GM19240 (cell line): ENCODE results near the gene MAPRE3.

ENCODE experiments used
- DNase-seq: peaks from one replicate; pipeline ENCODE4 v3.0.0; 2011; ENCODE audit warnings: low spot score; ENCODE audit not compliant: insufficient read length

Gene MAPRE3

DNA sequence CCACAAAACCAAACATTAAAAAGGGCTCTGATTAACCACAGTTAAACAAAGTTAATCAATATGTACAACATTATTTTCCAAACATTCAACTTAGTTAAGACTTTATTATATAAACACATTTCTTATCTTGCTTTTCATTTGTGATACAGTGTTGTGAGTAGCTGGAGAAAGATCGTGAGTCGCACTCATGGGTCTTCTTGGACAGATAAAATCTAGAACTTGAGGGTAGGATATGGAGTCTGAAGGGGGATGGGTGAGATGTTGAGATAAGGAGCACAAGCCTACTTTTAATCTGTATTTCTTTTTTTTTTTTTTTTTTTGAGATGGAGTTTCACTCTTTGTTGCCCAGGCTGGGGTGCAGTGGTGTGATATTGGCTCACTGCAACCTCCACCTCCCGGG is 39.7 kb downstream of the MAPRE3 start:
- DNase-seq: no peak

- DNase-seq: no peak
Observed at GRCh38 chr2:27013738-27014137, 43.3 kb downstream of the MAPRE3 start.

DNA sequence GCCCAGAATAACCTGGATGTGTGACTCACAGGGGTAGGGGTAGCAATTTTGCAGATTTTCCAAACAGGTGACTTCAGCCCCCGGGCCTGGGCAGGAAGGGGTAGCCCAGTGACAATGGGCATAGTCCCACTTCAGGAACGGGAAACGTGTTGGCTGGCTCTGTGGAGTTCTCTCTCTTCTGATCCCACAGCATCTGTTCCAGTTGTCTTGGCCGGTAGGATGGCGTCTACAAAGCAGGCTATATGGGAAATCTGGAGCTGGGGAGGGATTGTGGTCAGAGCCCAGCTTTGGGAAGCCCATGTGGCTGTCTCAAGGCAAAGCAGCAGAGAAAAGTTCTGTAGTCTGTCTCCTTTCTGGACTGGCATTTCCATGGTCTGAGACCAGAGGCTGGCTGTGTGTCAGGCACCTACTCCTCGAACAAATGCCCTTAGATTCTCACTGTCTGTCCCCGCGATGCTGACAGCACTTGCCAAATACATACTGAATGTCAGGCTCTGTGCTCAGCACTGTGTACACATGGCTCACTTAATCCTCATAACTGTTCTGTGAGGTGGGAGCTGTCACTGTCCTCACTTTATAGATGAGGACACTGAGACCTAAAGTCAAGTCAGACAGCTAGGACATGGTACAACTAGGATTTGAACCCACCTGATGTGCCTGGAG is 44.5 kb downstream of the MAPRE3 start:
- DNase-seq: no peak

GRCh38 chr2:27016801-27017325 is 46.4 kb downstream of the MAPRE3 start:
- DNase-seq: peak; percentile 47

- no peak for DNase-seq
Observed at GRCh38 chr2:27018142-27018541, 47.7 kb downstream of the MAPRE3 start.

- DNase-seq: no peak
Observed at GRCh38 chr2:27019459-27019858, 49.0 kb downstream of the MAPRE3 start.

- no peak for DNase-seq
Observed at GRCh38 chr2:27019931-27020855, 49.8 kb downstream of the MAPRE3 start.

GRCh38 chr2:27021253-27022049 is 51.0 kb downstream of the MAPRE3 start:
- no peak for DNase-seq

DNA sequence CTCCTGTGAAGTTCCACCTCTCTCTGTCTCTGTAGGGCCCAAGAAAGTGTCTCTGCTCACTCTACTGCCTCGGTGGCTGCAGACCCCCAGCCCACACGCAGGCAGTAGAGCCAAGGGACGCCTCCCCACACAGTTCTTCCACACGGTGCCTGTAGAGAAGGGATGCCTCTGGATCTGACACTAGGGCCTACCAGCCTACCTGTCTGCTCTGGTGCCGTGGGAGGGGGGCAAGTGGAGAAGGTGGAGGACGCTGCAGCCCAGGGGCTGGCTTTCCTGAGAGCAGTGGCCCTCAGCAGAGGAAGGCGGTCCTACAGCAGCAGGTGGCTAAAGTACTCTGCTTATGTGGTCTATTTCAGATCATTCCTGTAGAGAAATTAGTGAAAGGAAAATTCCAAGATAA is 53.3 kb downstream of the MAPRE3 start:
- no peak for DNase-seq

- no peak for DNase-seq
Observed at GRCh38 chr2:27024188-27024587, 53.8 kb downstream of the MAPRE3 start.

GRCh38 chr2:27024812-27025211 is 54.4 kb downstream of the MAPRE3 start:
- DNase-seq: no peak

GRCh38 chr2:27025281-27025800 is 54.9 kb downstream of the MAPRE3 start:
- no peak for DNase-seq

DNA sequence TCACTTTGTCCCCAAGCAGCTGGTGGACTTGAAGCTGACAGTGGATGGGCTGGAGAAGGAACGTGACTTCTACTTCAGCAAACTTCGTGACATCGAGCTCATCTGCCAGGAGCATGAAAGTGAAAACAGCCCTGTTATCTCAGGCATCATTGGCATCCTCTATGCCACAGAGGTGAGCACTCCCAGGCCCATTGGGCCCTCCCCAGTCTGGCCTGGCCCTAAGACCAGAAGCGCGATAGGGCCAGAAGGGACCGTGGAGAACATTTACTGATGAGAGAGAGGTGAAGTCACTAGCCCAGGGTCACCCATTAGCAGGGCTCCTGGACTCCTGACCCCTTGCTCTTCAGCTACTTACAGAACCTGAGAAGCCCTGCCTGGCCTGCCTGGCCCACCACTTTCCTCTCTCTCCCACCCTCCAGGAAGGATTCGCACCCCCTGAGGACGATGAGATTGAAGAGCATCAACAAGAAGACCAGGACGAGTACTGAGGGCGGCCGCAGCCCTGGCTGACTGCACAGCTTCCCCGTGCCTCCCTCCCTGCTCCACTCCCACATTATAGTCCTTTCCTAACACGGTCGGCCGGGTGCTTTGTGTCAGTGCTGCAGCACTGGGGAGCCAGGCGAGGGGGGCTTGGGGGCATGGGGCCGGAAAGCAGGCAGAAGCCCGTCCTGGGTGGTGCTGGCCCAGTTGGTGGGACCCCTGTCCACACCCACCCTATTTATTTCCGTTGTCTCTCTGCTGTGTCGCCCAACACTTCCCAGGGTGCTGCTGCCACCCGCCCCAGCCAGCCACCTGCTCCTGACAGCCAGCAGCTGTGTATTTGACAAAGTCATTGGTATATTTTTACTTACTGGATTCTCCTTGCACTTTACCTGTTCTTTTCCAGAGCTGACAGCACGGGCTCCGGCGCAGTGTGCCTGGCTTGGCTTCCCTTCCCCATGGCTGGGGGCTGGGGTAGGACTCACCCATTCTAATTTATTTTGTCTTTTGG is 55.7 kb downstream of the MAPRE3 start:
- DNase-seq: no peak

DNA sequence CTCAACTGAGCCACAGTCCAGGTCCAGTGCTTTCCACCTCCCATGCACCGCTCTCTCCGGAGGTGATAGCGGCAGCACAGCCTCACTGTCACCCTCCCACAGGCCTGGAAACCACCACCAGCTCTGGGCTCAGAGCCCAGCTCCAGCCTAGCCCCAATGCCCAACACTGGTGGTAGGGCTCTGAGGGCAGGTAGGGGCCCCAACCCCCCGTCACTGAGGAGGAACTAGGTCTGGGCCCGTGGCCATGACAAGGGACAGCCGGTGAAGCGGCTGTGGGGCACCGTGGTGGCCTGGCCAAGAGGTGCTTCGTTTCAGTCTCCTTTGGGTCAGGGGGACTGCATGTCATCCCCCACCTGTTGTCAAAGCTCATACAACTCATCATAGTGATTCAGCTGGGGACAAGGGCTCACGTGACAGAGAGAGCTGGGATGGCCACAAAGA is 56.8 kb downstream of the MAPRE3 start:
- DNase-seq: no peak

DNA sequence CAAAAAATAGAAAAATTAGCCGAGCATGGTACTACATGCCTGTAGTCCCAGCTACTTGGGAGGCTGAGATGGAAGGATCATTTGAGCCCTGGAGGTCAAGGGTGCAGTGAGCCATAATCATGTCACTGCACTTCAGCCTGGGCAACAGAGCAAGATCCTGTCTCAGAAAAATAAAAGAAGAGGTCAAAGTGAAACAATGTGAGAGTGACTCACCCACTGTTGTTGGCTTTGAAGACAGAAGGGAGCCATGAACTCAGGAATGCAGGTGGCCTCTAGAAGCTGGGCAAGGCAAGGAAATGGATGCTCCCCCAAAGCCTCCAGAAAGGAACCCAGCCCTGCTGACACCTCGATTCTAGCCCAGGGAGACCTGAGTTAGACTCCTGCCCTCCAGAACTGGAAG is 58.6 kb downstream of the MAPRE3 start:
- no peak for DNase-seq

DNA sequence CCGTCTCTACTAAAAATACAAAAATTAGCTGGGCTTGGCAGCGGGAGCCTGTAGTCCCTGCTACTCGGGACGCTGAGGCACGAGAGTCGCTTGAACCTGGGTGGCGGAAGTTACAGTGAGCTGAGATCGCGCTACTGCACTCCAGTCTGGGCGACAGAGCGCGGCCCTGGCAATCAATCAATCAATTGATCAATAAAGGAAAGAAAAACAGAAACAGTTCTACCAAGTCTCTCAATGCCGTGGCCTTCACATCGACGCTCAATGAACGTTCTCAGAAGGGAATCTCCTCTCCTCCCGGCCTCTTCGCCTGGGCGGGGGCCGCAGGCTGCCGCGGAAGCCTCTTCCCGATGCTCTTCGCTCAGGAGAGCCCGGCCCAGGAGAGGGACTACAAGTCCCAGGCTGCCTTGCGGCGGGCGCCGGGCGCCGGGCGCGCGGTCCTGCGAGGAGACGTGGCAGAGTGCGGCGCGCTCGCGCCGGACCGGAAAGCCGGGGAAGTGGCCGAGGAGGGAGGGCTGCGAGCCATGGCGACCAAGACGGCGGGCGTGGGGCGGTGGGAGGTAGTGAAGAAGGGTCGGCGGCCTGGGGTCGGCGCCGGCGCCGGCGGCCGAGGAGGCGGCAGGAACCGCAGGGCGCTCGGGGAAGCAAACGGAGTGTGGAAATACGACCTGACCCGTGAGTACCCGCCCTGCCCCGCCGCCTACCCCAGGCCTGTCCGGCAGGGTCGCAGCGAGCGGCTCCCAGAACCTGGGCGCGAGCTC is 62.2 kb downstream of the MAPRE3 start, which contains the start of gene TMEM214:
TMEM214 (plus strand) TSS at position 471 of the 758 bp plus-strand sequence; CDS start at position 522, 51 bp downstream.
- peak; percentile 94 for DNase-seq

- DNase-seq: no peak
Observed at GRCh38 chr2:27033253-27033852, 62.9 kb downstream of the MAPRE3 start.

DNA sequence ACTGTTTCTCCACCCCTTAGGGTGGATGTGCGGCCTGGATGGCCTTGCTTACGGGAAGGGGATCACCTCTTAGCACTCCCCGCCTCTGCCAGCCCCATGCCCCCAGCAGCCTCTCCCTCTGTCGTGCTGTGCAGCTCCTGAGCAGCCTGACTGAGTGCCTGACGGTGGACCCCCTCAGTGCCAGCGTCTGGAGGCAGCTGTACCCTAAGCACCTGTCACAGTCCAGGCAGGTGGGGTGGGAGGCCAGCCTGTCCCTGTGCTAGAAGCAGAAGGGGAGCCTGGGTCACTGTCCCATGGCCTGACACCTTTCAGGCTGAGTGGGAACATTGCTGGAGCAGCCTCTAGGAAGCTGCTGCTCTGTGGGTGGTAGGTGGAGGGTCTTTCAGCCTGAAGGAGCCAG is 67.6 kb downstream of the MAPRE3 start:
- no peak for DNase-seq
